Upper lobe of left lung (tissue), 4 donors: ENCODE data around the gene DRD4.

Experiments
- CTCF ChIP-seq, 6 experiments: fragments of 450-650 bp in 4 of 6; fragments of 200-600 bp in 2 of 6; sonication (generic) in 2 of 6; IDR thresholded peaks; one replicate each; pipeline ENCODE4 v1.5.1; 2016 to 2019; ENCODE audit warnings: antibody characterized with exemption in 6 of 6
- EP300 ChIP-seq, 4 donors: sonication (generic); formaldehyde crosslinking; IDR thresholded peaks; one replicate each; pipeline ENCODE4 v1.5.1; 2017; ENCODE audit warnings: antibody characterized with exemption in 4 of 4, control low read depth in 2 of 4
- POLR2A ChIP-seq, 4 donors: fragments of 450-650 bp; IDR thresholded peaks; one replicate each; pipeline ENCODE4 v1.5.1; 2016 to 2017; ENCODE audit warnings: antibody characterized with exemption in 4 of 4, mild to moderate bottlenecking in 2 of 4
- POLR2AphosphoS5 ChIP-seq, 2 donors: sonication (generic); formaldehyde crosslinking; IDR thresholded peaks; one replicate each; pipeline ENCODE4 v1.5.1; 2017; ENCODE audit warnings: antibody characterized with exemption in 2 of 2

DNA sequence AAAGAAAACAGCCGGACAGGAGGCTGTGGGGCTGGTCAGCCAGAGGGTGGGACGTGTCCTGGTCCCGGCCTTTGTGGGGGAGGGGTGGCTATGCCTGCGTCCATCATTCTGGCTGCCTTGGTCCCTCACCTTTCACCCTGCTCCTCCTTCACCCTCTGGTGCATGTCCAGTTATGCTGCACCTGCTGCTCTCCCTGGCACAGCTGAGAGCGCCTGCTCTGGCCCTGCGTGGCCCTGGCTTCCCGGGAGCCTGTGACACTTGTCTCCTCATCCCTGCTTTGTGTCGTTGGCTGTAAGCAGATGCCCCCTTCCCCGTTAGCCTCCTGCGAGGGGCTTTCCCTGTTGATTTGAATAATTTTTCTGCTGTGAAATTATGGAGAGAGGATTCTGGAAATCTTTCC is 44.2 kb upstream of the DRD4 start:
- no peak for TF ChIP-seq CTCF (IDR thresholded peaks at IDR 0.05)
- no peak for TF ChIP-seq POLR2A (IDR thresholded peaks at IDR 0.05)
- no peak for TF ChIP-seq POLR2AphosphoS5 (IDR thresholded peaks at IDR 0.05)
- TF ChIP-seq EP300 (IDR thresholded peaks at IDR 0.05), result no peak
